SK-N-SH (cell line): ENCODE data around the gene MARCHF3.

ENCODE experiments used
- CHD2 ChIP-seq: fragments of 150-350 bp; IDR thresholded peaks from 2 replicates; pipeline ENCODE4 v1.6.1; 2018; ENCODE audit warnings: low read length; ENCODE audit not compliant: partially characterized antibody
- EP300 ChIP-seq, 2 experiments: IDR thresholded peaks; 2 replicates each; pipeline versions ENCODE4 v1.4.0 to v1.6.1; 2012; ENCODE audit warnings: borderline replicate concordance in 1 of 2, low read depth in 1 of 2, low read length in 1 of 2
- EZH2phosphoT487 ChIP-seq: fragments of 200-600 bp; sonication (generic); IDR thresholded peaks from 2 replicates; pipeline ENCODE4 v1.6.1; 2017; ENCODE audit warnings: low read depth, mixed run types, mild to moderate bottlenecking, antibody characterized with exemption, moderate library complexity, borderline replicate concordance
- POLR2AphosphoS5 ChIP-seq: IDR thresholded peaks from 2 replicates; pipeline ENCODE4 v1.6.1; 2012; ENCODE audit warnings: low read depth, low read length
- RXRA ChIP-seq: IDR thresholded peaks from 2 replicates; pipeline ENCODE4 v1.4.0; 2012; ENCODE audit warnings: low read depth, mild to moderate bottlenecking, borderline replicate concordance
- TF ChIP-seq, protein P1 (sequence below): IDR thresholded peaks from 2 replicates; pipeline ENCODE4 v1.6.1; 2012; ENCODE audit warnings: mild to moderate bottlenecking, low read depth, low read length, moderate library complexity
- TF ChIP-seq, protein P2 (sequence below): fragments of 200-600 bp; sonication (generic); IDR thresholded peaks from 2 replicates; pipeline ENCODE4 v1.6.1; 2017; ENCODE audit warnings: antibody characterized with exemption, mild to moderate bottlenecking, moderate library complexity

DNA sequence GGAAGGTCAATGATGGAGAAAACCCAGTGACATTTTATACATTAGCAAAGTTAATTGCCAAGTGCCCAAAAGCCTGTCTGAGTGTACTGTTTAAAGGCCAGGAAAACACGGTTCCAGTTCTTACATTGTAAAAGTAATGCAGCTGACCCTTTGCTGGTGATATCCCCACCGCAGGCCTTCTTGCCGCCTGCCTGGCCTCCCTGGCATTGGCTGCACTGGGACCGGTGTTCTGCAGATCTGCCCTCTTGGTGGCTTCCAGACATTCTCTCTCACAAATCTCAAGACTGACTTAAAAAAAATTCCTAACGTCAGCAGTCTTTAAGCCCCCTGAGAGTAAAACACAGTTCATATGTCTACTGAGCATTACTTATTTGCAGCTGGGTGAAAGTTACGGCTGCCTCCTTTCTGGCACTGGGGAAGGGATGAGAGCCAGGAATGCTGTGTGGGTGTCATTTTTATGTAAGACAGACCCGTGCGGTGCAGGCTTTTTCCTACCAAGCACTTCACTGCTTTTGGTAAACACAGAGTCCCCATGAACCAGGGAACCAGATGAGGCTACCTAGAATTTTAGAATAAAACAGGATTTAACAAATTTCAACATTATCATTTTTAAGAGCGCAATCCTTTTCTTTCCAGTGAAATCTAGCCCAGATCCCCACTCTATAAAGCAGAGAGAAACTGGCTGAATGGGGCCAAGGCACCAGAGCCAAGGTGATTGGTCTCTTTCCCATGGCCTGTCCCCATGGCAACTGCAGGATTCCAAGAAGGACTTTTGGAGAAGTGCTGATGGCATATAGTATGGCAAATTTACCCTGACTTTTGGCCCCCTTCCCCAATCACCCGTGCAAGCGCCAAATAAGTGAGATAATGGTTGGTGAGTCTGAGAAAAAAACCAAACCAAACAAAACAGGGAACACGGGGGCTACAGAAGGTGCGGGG, 172.6 kb downstream of the MARCHF3 start:
- TF ChIP-seq CHD2 (no peak), EP300 (IDR thresholded peaks at IDR 0.05; ENCODE audit: borderline replicate concordance in 1 of 2, low read depth in 1 of 2, low read length in 1 of 2) (no peak), EZH2phosphoT487 (no peak), RXRA (no peak), POLR2AphosphoS5 (no peak)
- TF ChIP-seq, protein P1, sequence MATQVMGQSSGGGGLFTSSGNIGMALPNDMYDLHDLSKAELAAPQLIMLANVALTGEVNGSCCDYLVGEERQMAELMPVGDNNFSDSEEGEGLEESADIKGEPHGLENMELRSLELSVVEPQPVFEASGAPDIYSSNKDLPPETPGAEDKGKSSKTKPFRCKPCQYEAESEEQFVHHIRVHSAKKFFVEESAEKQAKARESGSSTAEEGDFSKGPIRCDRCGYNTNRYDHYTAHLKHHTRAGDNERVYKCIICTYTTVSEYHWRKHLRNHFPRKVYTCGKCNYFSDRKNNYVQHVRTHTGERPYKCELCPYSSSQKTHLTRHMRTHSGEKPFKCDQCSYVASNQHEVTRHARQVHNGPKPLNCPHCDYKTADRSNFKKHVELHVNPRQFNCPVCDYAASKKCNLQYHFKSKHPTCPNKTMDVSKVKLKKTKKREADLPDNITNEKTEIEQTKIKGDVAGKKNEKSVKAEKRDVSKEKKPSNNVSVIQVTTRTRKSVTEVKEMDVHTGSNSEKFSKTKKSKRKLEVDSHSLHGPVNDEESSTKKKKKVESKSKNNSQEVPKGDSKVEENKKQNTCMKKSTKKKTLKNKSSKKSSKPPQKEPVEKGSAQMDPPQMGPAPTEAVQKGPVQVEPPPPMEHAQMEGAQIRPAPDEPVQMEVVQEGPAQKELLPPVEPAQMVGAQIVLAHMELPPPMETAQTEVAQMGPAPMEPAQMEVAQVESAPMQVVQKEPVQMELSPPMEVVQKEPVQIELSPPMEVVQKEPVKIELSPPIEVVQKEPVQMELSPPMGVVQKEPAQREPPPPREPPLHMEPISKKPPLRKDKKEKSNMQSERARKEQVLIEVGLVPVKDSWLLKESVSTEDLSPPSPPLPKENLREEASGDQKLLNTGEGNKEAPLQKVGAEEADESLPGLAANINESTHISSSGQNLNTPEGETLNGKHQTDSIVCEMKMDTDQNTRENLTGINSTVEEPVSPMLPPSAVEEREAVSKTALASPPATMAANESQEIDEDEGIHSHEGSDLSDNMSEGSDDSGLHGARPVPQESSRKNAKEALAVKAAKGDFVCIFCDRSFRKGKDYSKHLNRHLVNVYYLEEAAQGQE = no peak
- TF ChIP-seq, protein P2, sequence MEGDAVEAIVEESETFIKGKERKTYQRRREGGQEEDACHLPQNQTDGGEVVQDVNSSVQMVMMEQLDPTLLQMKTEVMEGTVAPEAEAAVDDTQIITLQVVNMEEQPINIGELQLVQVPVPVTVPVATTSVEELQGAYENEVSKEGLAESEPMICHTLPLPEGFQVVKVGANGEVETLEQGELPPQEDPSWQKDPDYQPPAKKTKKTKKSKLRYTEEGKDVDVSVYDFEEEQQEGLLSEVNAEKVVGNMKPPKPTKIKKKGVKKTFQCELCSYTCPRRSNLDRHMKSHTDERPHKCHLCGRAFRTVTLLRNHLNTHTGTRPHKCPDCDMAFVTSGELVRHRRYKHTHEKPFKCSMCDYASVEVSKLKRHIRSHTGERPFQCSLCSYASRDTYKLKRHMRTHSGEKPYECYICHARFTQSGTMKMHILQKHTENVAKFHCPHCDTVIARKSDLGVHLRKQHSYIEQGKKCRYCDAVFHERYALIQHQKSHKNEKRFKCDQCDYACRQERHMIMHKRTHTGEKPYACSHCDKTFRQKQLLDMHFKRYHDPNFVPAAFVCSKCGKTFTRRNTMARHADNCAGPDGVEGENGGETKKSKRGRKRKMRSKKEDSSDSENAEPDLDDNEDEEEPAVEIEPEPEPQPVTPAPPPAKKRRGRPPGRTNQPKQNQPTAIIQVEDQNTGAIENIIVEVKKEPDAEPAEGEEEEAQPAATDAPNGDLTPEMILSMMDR = no peak
